Pulmonary artery endothelial cell (primary cell): ENCODE measurements around the gene IGHMBP2. TPM values are rescaled to one million over a fixed set of nuclear protein-coding genes. Genes with fewer than 3 reads are reported as not detected.
"Not testable (repeated sequence)": the region's sequence is repeated elsewhere in the genome, so short reads cannot be mapped to it uniquely, and the experiment has no call there.

Experiments
- DNase-seq: peaks from one replicate; pipeline ENCODE4 v3.0.0-alpha.2; 2011; ENCODE audit warnings: low read depth, low spot score
- total RNA-seq: library from RNA; depleted of rRNA; stranded (reverse); fragments of >200 nt; gene quantifications from 2 replicates; pipeline ENCODE4 v1.2.3, GENCODE V29; 2014

Gene IGHMBP2
- 9.1 and 13.4 TPM in 2 replicates for total RNA-seq

GRCh38 chr11:68903288-68904247 lies at the start of gene IGHMBP2, which contains the start of gene MRPL21:
IGHMBP2 (plus strand) TSS chr11:68903891; CDS start chr11:68903953, 62 bp downstream.
MRPL21 (minus strand) TSS chr11:68903832; CDS start chr11:68903810, 22 bp downstream.
- peak; percentile 37 for DNase-seq

GRCh38 chr11:68854273-68854958 lies 49.3 kb upstream of the IGHMBP2 start:
- DNase-seq = no peak

- DNase-seq = peak; percentile 52
Measured at GRCh38 chr11:68855205-68855981, 48.3 kb upstream of the IGHMBP2 start.

DNA sequence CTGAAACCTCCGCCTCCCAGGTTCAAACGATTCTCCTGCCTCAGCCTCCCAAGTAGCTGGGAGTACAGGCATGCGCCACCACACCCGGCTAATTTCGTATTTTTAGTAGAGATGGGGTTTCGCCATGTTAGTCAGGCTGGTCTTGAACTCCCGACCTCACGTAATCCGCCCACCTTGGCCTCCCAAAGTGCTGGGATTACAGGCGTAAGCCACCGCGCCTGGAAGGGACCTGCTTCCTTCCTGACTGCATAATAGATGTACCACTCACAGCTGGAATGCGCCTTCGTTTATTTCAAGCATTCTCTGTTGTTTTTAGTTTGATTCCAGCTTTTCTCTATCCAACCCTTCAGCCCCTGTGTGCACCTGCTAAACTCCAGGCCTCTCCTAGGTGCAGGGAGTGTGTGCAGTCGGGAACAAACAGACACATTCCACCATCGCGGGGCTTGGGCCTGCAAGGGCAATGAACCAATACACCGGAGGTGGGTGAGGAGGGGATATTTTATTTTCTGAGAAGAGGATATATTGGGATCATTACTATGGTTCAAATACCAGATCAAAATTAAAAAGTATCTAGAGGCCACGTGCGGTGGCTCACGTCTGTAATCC lies 47.2 kb upstream of the IGHMBP2 start:
- DNase-seq = not testable (repeated sequence)

GRCh38 chr11:68857037-68857586 lies 46.6 kb upstream of the IGHMBP2 start:
- DNase-seq = no peak

GRCh38 chr11:68859123-68859522 lies 44.6 kb upstream of the IGHMBP2 start:
- no peak for DNase-seq

DNA sequence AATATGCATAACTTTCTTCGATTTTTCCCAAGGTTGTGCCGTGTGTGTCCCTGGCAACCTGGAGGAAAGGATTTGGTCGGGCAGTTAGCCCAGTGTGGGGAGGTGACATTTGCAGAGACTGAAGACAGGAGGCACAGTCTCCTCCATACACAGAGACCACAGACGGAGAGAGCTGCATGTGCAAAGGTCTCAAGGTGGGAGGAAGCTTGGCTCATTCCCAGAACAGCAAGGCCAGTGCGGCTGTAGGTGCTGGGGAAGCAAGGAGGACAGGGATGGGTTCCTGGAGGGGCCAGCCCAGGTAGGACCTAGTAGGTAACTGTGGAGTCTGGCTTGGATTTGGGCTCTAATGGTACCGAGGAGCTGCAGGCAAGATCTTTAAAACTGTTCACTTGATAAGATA lies 41.3 kb upstream of the IGHMBP2 start:
- no peak for DNase-seq

DNA sequence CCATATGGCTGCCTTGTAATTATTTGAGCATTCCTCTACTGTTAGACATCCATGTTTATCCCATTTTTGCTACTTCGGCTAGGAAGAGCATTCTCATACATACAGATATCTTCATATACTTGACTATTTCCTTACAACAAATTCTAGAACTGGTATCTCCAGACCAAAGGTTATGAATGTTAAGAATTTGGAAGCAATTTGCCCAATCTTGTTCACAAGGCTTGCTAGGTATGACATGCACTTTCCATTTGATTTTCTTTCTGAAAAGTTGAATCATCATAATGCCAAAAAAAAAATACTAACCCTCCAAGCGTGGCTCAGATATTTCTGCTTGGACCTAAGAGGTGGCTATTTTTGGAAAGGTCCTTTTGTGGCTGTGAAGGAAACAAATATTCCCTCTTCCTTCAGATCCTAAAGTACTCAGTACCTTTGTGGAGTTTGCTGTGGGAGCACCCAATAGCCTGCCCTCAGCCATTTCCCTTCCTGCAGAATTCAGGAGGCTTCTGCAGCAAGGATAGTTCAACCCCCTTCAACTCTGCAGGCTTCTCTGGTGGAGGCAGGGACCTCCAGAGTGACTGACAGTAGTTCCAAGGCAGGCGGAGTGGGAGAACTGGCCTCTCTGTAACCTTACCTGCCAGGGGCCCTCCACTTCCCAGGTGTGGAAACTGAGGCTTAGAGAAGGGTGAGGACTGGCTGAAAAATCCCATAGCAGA lies 40.0 kb upstream of the IGHMBP2 start:
- DNase-seq = no peak

GRCh38 chr11:68865241-68865640 lies 38.5 kb upstream of the IGHMBP2 start:
- DNase-seq = no peak

GRCh38 chr11:68867066-68867465 lies 36.6 kb upstream of the IGHMBP2 start:
- no peak for DNase-seq

GRCh38 chr11:68868221-68868835 lies 35.4 kb upstream of the IGHMBP2 start:
- DNase-seq = no peak

GRCh38 chr11:68870470-68870869 lies 33.2 kb upstream of the IGHMBP2 start:
- DNase-seq = no peak

- no peak for DNase-seq
Measured at GRCh38 chr11:68872216-68873003, 31.3 kb upstream of the IGHMBP2 start.

GRCh38 chr11:68878022-68878421 lies 25.7 kb upstream of the IGHMBP2 start:
- no peak for DNase-seq

DNA sequence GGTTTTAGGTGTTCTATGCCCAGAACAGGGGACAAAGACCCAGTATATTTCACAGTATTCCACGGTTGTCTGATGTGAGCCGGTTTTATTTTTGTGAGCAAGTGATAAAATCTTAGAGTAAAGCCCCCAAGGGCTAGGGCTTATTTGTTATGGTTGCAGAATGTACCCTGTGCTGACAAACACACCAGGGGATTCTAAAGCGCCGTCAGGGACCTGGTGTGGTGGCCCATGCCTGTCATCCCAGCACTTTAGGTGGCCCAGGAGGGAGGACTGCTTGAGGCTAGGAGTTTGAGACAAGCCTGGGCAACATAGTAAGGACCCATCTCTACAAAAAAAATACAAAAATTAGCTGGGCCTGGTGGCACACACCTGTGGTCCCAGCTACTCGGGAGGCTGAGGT lies 22.8 kb upstream of the IGHMBP2 start:
- no peak for DNase-seq

GRCh38 chr11:68881320-68881719 lies 22.4 kb upstream of the IGHMBP2 start:
- DNase-seq = no peak

DNA sequence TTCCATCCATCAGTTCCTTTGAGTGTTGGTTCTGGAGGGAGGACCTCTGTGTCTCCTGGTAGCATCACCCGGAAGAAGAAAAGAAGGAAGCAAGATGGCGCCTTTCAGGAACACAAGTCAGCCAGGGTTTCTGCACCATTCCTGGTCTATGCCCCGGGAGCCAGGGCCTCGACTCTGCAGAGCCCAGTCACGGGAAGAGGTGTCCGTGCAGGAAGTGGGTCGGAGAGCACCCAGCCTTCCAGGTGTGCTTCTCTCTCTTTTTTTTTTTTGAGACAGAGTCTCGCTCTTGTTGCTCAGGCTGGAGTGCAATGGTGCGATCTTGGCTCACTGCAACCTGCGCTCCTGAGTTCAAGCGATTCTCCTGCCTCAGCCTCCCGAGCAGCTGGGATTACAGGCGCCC lies 21.3 kb upstream of the IGHMBP2 start:
- DNase-seq = no peak

DNA sequence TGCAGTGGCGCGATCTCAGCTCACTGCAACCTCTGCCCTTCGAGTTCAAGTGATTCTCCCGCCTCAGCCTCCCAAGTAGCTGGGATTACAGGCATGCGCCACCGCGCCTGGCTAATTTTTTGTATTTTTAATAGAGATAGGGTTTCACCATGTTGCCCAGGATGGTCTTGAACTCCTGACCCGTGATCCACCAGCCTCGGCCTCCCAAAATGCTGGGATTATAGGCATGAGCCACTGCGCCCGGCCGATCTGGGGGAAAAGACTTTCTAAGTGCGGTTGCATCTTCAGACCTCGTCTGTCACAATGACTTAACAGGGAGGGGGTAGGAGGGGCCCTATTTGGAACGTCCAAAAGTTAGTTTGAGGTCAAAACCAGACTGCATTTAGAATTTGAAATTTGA lies 18.9 kb upstream of the IGHMBP2 start:
- not testable (repeated sequence) for DNase-seq

DNA sequence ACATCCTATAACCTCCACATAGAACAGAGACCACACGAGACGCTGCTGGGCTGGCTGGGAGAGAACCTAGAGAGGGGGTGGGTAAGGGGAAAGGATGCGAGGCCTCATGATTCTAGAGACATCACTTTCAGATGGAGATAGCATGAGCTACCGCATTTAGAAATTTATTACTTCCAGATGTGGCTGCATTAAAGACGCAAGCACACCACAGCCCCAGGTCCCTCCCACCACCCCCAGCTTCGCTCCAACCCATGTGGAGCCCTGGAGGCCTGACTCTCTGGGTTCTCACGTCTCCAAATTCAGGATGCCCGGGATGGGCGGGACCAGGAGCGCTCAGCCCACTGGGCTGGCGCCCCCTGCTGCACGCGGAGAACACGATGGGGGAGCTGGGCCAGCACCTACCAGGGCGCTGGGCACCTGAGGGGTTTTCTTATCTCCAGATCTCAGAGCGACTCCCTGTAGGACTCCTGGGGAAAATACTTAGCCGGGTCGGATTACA lies 13.7 kb upstream of the IGHMBP2 start:
- no peak for DNase-seq
